Nephron progenitor cell (in vitro differentiated cells): ENCODE measurements around the gene HOXC9.

ENCODE experiments used
- DNase-seq: peaks from one replicate; pipeline ENCODE4 v3.0.0; 2021
- H3K27ac Mint-ChIP-seq: 2 replicates; pipeline ENCODE4 v1.8.0; 2021; ENCODE audit warnings: mild to moderate bottlenecking, moderate library complexity, mixed read lengths
- H3K27me3 Mint-ChIP-seq: 2 replicates; pipeline ENCODE4 v1.8.0; 2021; ENCODE audit warnings: mild to moderate bottlenecking, low read depth, mixed read lengths; ENCODE audit not compliant: poor library complexity
- H3K36me3 Mint-ChIP-seq: 2 replicates; pipeline ENCODE4 v1.8.0; 2021; ENCODE audit warnings: low read depth, mixed read lengths
- H3K4me1 Mint-ChIP-seq: 2 replicates; pipeline ENCODE4 v1.8.0; 2021; ENCODE audit warnings: mixed read lengths
- H3K4me3 Mint-ChIP-seq: 2 replicates; pipeline ENCODE4 v1.8.0; 2021; ENCODE audit warnings: mild to moderate bottlenecking, moderate library complexity, mixed read lengths
- H3K9me3 Mint-ChIP-seq: 2 replicates; pipeline ENCODE4 v1.8.0; 2021; ENCODE audit warnings: mild to moderate bottlenecking, moderate library complexity, mixed read lengths
- TF ChIP-seq, protein P1 (sequence below): fragments of 200-600 bp; sonication (generic); IDR thresholded peaks from 2 replicates; pipeline ENCODE4 v1.5.0; 2021; ENCODE audit warnings: antibody characterized with exemption

Gene HOXC9

DNA sequence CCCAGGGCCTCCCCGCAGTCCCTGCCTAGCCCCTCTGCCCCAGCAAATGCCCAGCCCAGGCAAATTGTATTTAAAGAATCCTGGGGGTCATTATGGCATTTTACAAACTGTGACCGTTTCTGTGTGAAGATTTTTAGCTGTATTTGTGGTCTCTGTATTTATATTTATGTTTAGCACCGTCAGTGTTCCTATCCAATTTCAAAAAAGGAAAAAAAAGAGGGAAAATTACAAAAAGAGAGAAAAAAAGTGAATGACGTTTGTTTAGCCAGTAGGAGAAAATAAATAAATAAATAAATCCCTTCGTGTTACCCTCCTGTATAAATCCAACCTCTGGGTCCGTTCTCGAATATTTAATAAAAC, 30.5 kb downstream of the HOXC9 start:
- Mint-ChIP-seq H3K36me3 (peaks cover 22% of the 10 kb centered on the region), H3K4me1 (peaks cover 84% of the 10 kb centered on the region), H3K4me3 (peak overlapping the region; percentile 91), H3K27ac (peak overlapping the region; percentile 100), H3K27me3 (peaks cover 2% of the 10 kb centered on the region), H3K9me3 (no peaks in the 10 kb centered on the region)
- DNase-seq, result no peak
- TF ChIP-seq, protein P1, sequence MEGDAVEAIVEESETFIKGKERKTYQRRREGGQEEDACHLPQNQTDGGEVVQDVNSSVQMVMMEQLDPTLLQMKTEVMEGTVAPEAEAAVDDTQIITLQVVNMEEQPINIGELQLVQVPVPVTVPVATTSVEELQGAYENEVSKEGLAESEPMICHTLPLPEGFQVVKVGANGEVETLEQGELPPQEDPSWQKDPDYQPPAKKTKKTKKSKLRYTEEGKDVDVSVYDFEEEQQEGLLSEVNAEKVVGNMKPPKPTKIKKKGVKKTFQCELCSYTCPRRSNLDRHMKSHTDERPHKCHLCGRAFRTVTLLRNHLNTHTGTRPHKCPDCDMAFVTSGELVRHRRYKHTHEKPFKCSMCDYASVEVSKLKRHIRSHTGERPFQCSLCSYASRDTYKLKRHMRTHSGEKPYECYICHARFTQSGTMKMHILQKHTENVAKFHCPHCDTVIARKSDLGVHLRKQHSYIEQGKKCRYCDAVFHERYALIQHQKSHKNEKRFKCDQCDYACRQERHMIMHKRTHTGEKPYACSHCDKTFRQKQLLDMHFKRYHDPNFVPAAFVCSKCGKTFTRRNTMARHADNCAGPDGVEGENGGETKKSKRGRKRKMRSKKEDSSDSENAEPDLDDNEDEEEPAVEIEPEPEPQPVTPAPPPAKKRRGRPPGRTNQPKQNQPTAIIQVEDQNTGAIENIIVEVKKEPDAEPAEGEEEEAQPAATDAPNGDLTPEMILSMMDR, result no peak

DNA sequence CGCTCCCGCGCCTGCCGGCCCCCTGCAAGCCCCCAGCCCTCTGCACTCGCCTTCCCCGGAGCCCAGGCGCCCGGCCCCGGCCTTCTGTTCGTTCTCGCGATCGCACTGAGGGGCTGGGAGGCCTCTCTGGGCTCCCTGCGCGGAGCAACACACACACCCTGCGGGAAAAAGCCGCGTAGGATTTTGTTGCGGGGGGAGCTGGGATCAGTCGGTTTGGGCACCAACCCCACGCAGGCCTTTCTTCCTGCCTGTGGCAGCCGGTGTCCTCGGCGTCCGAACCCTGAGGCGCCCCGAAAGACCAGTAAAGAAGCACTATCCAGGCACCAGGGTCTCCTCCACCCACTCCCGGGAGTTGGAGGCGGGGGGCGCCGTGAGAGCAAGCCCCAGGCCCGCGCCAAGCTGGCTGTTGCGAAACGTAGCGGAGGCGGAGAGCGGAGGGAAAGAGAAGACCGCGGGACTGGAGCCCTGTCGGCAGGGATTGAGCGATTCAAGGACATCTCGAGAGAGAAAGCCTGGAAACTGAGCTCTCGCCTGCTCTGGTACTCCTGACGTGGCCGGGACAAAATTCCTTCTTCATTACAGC, 31.0 kb downstream of the HOXC9 start:
- H3K9me3 Mint-ChIP-seq, result no peaks in the 10 kb centered on the region
- H3K27ac Mint-ChIP-seq, result peak overlapping the region; percentile 100
- H3K4me3 Mint-ChIP-seq, result peak overlapping the region; percentile 91
- H3K36me3 Mint-ChIP-seq, result peaks cover 22% of the 10 kb centered on the region
- DNase-seq, result peak; percentile 59
- peaks cover 2% of the 10 kb centered on the region for H3K27me3 Mint-ChIP-seq
- TF ChIP-seq, protein P1, result no peak
- peaks cover 84% of the 10 kb centered on the region for H3K4me1 Mint-ChIP-seq

DNA sequence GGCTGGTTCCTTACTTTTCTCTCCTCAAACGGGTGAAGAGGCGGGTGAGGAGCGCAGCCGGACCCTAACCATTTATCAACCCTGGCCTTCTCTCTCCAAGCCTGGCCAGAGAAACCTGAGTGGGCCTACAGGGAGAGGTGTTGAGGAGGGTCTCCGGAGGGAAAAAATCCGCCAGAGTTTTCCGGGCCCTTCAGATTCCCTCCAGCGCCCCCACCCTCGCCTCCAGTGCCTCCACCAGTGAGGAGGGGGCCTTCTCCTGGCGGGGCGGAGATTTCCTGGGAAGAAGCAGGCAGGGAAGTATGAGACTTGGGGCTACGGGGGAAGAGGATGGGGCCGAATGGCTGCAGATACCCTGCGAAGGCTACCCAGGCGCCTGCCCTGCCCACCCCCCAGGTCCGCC, 31.5 kb downstream of the HOXC9 start:
- Mint-ChIP-seq H3K36me3 (peaks cover 22% of the 10 kb centered on the region), H3K27ac (peak overlapping the region; percentile 100), H3K9me3 (no peaks in the 10 kb centered on the region), H3K4me1 (peaks cover 84% of the 10 kb centered on the region), H3K27me3 (peaks cover 2% of the 10 kb centered on the region), H3K4me3 (peak overlapping the region; percentile 91)
- DNase-seq, result peak; percentile 46
- TF ChIP-seq, protein P1, result no peak

DNA sequence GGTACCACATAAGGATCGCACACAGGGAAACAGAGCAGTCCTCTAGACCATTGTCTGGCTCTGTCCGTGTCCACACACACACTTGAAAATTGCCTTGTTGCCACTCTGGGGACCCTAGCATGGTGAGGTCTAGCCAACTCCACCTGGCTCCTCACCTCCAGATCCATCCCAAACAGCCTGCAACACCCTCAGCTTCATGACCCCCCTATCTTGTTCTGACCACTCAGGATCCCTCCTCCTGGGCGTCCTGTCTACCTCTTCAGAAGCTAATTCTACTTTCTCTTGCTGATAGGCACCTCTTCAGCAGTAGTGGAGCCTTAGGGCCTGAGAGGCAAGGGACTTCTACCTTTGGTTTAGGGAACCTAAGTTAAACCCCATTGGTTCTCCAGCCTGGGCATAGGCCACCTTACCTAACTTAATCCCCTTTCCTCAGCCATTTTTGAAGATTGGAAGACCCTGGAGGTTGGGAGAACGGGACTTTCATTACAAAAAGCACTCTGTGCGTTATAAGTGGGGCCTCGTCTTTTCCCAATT, 32.2 kb downstream of the HOXC9 start:
- peak; percentile 15 for DNase-seq
- Mint-ChIP-seq H3K36me3 (peaks cover 22% of the 10 kb centered on the region), H3K9me3 (no peaks in the 10 kb centered on the region), H3K4me3 (peak overlapping the region; percentile 91), H3K27ac (peak overlapping the region; percentile 100), H3K4me1 (peaks cover 84% of the 10 kb centered on the region), H3K27me3 (peaks cover 2% of the 10 kb centered on the region)
- TF ChIP-seq, protein P1, result no peak

DNA sequence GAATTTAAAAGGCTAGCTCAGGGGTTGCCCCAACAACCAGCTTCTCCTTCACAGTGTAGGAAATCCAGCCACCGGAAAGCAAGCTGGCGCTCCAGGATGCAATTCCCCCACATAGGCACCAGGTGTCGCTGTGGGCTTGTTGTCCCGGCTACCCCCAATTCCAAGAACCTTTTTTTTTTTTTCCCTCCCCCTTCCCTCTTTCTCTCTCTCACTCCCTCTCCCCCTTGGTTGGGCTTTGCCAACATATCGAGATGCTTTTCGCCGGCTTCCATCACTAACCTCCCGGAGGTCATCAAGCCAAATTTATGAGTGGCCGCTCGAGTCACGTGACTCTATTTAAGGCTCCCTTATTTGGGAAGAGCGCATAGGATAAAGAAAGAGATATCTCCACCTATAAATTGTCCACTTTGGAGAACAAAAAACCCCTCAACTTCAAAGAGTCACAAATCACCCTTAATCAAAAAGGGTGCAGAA, 32.7 kb downstream of the HOXC9 start, which contains the start of gene HOXC5:
Gene HOXC5 (plus strand): TSS at position 424 of the 474 bp plus-strand sequence. CDS start 73 bp downstream, outside the sequence.
- no peaks in the 10 kb centered on the region for H3K9me3 Mint-ChIP-seq
- peak; percentile 88 for DNase-seq
- H3K27ac Mint-ChIP-seq, result peak within 1 kb of the TSS; percentile 100

More for the DNA sequence above, 32.7 kb downstream of the HOXC9 start, which contains the start of gene HOXC5:
- H3K4me3 Mint-ChIP-seq, result peak within 1 kb of the TSS; percentile 91
- H3K27me3 Mint-ChIP-seq, result peaks cover 2% of the 10 kb centered on the region
- H3K36me3 Mint-ChIP-seq, result peaks cover 22% of the 10 kb centered on the region
- TF ChIP-seq, protein P1, result peak; percentile 97
- H3K4me1 Mint-ChIP-seq, result peaks cover 84% of the 10 kb centered on the region
